ENCODE measurements around the gene KRT32.
"Not testable (repeated sequence)": the region's sequence is repeated elsewhere in the genome, so short reads cannot be mapped to it uniquely, and the experiment has no call there.

The KRT32 gene

GRCh38 chr17:41464173-41464572 is 3.0 kb downstream of the KRT32 start:
- DNase-seq (ENCODE audit: low read depth): no peak

- no peak for DNase-seq (ENCODE audit: low read depth)
Observed at GRCh38 chr17:41463746-41464145, 3.4 kb downstream of the KRT32 start.

GRCh38 chr17:41462705-41463104 is 4.5 kb downstream of the KRT32 start:
- no peak for DNase-seq (ENCODE audit: low read depth)

- DNase-seq (ENCODE audit: low read depth): no peak
Observed at GRCh38 chr17:41457676-41458075, 9.5 kb downstream of the KRT32 start.

GRCh38 chr17:41456204-41456603 is 11.0 kb downstream of the KRT32 start:
- DNase-seq (ENCODE audit: low read depth): no peak

- no peak for DNase-seq (ENCODE audit: low read depth)
Observed at GRCh38 chr17:41455236-41455635, 11.9 kb downstream of the KRT32 start.

- no peak for DNase-seq (ENCODE audit: low read depth)
Observed at GRCh38 chr17:41453066-41453465, 14.1 kb downstream of the KRT32 start.

GRCh38 chr17:41452281-41452680 is 14.9 kb downstream of the KRT32 start:
- DNase-seq (ENCODE audit: low read depth): no peak

- no peak for DNase-seq (ENCODE audit: low read depth)
Observed at GRCh38 chr17:41451154-41451728, 15.9 kb downstream of the KRT32 start.

GRCh38 chr17:41449008-41449407 is 18.2 kb downstream of the KRT32 start:
- no peak for DNase-seq (ENCODE audit: low read depth)

- DNase-seq (ENCODE audit: low read depth): no peak
Observed at GRCh38 chr17:41448506-41448905, 18.7 kb downstream of the KRT32 start.

- no peak for DNase-seq (ENCODE audit: low read depth)
Observed at GRCh38 chr17:41446806-41447205, 20.4 kb downstream of the KRT32 start.

- DNase-seq (ENCODE audit: low read depth): no peak
Observed at GRCh38 chr17:41444640-41445039, 22.5 kb downstream of the KRT32 start.

- DNase-seq (ENCODE audit: low read depth): no peak
Observed at GRCh38 chr17:41444186-41444585, 23.0 kb downstream of the KRT32 start.

- no peak for DNase-seq (ENCODE audit: low read depth)
Observed at GRCh38 chr17:41442739-41443138, 24.4 kb downstream of the KRT32 start.

GRCh38 chr17:41440531-41441033 is 26.6 kb downstream of the KRT32 start, which contains the start of gene KRT38:
TSS of gene KRT38 (minus strand) at chr17:41440983. CDS start at chr17:41440921, 62 bp downstream.
- no peak for DNase-seq (ENCODE audit: low read depth)

GRCh38 chr17:41439375-41439774 is 27.8 kb downstream of the KRT32 start:
- no peak for DNase-seq (ENCODE audit: low read depth)

GRCh38 chr17:41437769-41438168 is 29.4 kb downstream of the KRT32 start:
- DNase-seq (ENCODE audit: low read depth): no peak

GRCh38 chr17:41437254-41437653 is 29.9 kb downstream of the KRT32 start:
- DNase-seq (ENCODE audit: low read depth): no peak

- no peak for DNase-seq (ENCODE audit: low read depth)
Observed at GRCh38 chr17:41434415-41434814, 32.8 kb downstream of the KRT32 start.

- DNase-seq (ENCODE audit: low read depth): no peak
Observed at GRCh38 chr17:41434005-41434404, 33.2 kb downstream of the KRT32 start.

GRCh38 chr17:41433586-41433985 is 33.6 kb downstream of the KRT32 start:
- DNase-seq (ENCODE audit: low read depth): no peak

- DNase-seq (ENCODE audit: low read depth): not testable (repeated sequence)
Observed at GRCh38 chr17:41430376-41430775, 36.8 kb downstream of the KRT32 start.

GRCh38 chr17:41429667-41430066 is 37.5 kb downstream of the KRT32 start:
- DNase-seq (ENCODE audit: low read depth): no peak

Measured in HS-5 (cell line).